ENCODE measurements around the gene JAK3.
"Not testable (repeated sequence)": the region's sequence is repeated elsewhere in the genome, so short reads cannot be mapped to it uniquely, and the experiment has no call there.

Gene JAK3

GRCh38 chr19:17803264-17803896 lies 44.4 kb downstream of the JAK3 start:
- no peak for DNase-seq (ENCODE audit: low spot score)

DNA sequence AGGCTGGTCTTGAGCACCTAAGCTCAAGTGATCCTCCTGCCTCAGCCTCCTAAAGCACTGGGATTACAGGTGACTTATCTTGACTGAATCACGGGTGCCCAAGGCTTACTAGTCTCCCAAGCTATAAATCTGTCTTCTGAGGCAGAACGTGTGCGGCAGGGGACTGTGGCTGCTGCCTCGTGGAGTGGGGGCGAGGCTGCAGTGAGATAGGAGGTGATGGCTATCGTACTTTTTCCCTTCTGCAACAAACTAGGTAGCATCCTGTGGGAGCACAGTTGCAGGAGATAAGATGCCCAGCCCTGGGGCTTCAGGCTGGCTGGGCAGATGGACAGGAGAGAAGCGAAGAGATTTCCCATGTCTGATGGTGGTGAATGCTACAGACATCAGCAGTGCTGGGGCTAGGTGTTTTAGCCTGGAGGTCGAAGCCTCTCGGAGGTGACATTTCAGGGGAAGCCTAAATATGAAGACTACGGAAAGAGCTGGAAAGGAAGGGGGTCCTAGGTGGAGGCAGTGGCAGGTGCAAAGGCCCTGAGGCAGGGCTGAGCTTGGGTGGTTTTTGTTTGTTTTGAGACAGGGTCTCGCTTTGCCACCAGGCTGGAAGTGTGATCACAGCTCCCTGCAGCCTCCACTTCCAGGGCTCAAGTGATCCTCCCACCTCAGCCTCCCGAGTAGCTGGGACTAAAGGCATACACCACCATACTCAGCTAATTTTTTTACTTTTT lies 45.5 kb downstream of the JAK3 start:
- no peak for DNase-seq (ENCODE audit: low spot score)

GRCh38 chr19:17798599-17798998 lies 49.2 kb downstream of the JAK3 start:
- not testable (repeated sequence) for DNase-seq (ENCODE audit: low spot score)

GRCh38 chr19:17797424-17798201 lies 50.2 kb downstream of the JAK3 start:
- peak; percentile 49 for DNase-seq (ENCODE audit: low spot score)

GRCh38 chr19:17796838-17797423 lies 50.9 kb downstream of the JAK3 start:
- no peak for DNase-seq (ENCODE audit: low spot score)

- no peak for DNase-seq (ENCODE audit: low spot score)
Measured at GRCh38 chr19:17796013-17796837, 51.6 kb downstream of the JAK3 start.

DNA sequence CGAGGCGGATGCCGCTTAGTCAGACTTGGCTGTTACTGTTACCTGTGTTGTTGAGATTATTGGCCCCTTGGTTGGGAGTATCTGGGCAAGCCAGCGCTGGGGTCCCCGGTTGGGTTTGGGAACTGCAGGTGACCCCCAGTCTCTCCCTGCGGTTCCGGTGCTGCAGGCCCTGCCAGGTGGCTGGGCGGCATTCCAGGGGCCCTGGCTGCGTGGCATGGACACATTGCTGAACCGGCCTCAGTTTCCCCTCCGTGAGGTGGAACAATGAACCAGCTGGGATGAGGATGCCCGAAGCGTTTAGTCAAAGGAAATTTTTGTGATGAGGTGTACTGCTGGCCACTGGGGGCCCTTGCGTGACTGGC lies 52.3 kb downstream of the JAK3 start:
- no peak for DNase-seq (ENCODE audit: low spot score)

- DNase-seq (ENCODE audit: low spot score), result no peak
Measured at GRCh38 chr19:17794731-17795494, 52.9 kb downstream of the JAK3 start, which contains the start of gene B3GNT3. TSS of gene B3GNT3 (plus strand) at chr19:17795138. CDS start at chr19:17807808, 12,670 bp downstream.

- no peak for DNase-seq (ENCODE audit: low spot score)
Measured at GRCh38 chr19:17794412-17794730, 53.4 kb downstream of the JAK3 start.

GRCh38 chr19:17790059-17790780 lies 57.6 kb downstream of the JAK3 start:
- DNase-seq (ENCODE audit: low spot score), result no peak

DNA sequence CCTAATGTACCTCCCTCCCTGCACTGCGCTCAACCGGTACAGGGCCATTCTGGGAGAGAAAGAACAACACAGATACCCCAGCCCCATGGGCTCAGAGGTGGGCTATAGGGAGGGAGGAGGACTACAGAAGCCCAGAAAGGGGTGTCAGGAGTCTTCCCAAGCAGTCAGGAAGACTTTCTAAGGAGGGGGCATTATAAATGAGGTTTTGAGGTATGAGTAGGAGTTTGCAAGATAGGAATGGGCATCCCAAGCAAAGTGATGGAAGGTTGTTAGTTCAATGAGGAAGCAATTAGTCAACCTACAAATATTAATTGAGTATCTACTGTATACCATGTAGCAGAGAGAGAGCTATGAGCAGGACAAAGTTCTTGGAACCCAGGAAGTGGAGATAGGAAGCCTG lies 59.1 kb downstream of the JAK3 start:
- no peak for DNase-seq (ENCODE audit: low spot score)

DNA sequence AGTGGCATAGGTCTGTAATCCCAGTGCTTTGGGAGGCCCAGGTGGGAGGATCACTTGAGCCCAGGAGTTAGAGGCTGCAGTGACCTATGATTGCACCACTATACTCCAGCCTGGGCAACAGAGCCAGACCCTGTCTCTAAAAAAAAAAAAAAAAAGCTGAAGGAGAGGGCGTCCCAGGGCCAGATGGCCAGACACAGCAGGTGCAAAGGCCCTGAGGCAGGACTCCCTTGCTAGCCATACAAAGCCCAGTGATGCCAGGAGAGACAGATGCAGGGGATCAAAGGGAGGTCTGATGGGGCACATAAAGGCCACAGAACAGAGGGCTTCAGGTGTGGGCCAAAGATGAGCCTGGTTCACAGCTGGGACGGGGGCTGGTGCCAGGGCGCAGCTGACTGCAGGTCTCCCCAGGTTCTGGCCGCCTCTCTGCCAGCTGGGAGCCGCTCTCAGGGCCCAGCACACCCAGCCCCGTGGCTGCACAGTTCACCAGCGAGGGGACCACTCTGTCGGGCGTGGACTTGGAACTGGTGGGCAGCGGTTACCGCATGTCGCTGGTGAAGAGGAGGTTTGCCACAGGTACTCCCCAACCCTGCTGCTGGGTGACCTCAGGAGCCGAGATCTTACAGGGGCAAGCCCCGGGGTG lies 60.4 kb downstream of the JAK3 start:
- DNase-seq (ENCODE audit: low spot score), result no peak

DNA sequence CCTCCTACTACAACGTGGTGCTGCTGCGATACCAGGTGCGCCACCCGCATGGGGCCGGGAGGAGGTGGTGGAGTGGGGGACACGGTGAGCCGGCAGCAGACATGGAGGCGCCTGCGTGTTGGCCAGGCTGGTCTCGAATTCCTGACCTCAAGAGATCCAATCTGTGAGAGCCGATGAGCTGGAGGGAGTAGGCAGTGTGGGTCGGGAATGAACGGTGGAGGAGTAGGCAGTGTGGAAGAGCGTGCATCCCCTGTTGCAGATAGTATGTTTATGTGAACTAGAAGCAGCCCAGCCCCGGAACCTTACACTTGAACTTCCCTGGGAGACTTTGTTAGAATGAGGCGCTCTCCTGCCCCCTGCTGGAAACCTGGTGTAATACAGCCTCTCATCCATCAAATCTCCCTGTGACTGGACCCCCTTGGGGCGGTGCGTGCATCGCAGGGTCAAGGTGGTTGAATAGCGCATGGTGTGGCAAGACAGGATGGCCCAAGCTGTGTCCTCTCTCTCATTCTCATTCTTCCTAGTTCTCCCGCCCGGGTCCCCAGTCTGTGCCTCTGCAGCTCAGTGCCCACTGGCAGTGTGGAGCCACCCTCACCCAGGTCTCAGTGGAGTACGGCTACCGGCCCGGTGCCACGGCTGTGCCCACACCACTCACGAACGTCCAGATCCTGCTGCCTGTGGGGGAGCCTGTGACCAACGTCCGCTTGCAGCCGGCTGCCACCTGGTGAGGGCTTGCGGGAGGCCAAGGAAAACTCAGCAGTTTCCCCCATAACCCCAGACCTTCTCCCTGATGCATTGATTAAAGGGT lies 63.4 kb downstream of the JAK3 start:
- DNase-seq (ENCODE audit: low spot score), result peak; percentile 84

DNA sequence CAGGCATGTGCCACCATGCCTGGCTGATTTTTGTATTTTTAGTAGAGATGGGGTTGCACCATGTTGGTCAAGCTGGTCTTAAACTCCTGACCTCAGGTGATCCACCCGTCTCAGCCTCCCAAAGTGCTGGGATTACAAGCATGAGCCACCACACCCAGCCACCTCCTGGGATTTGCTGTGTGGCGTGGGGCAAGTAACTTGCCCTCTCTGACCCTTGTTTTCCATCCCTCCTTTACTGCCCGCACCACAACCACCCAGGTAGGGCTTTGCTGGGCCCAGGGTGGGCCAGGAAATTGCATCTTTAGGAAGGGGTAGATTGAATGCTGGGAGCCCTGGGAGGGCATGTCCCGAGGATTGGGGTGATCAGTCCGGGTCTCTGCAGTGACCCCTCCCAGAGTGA lies 64.1 kb downstream of the JAK3 start:
- DNase-seq (ENCODE audit: low spot score), result not testable (repeated sequence)

GRCh38 chr19:17780781-17781180 lies 67.0 kb downstream of the JAK3 start:
- DNase-seq (ENCODE audit: low spot score), result no peak

GRCh38 chr19:17778968-17779929 lies 68.5 kb downstream of the JAK3 start:
- peak; percentile 27 for DNase-seq (ENCODE audit: low spot score)

GRCh38 chr19:17778251-17778967 lies 69.4 kb downstream of the JAK3 start:
- DNase-seq (ENCODE audit: low spot score), result peak; percentile 70
